ENCODE results near the gene APRT.

Gene APRT

GRCh38 chr16:88855736-88856121 lies 44.0 kb upstream of the APRT start:
- peaks cover 42 to 84% (median 54%) of the 10 kb centered on the region in 11 experiments; a peak in 21 of 22 replicates for H4K20me1 ChIP-seq
- no peak for TF ChIP-seq Cebpa-rat (IDR thresholded peaks at IDR 0.05)
- H3K9me3 ChIP-seq (replicated peaks in 1 of 11): no peaks in the 10 kb centered on the region
- peaks cover 52 to 81% (median 66%) of the 10 kb centered on the region in 10 experiments for H3K4me1 ChIP-seq
- peak overlapping the region; percentile 61 to 82 (median 74); a peak in 21 of 22 replicates for H3K9ac ChIP-seq
- peaks cover 3 to 60% (median 29%) of the 10 kb centered on the region in 11 experiments; a peak in 20 of 22 replicates for H3K36me3 ChIP-seq
- H3K27ac ChIP-seq: peak overlapping the region in 10 of 11 experiments; percentile 43 to 76 (median 62); a peak in 14 of 22 replicates
- peak overlapping the region; percentile 86 to 100 (median 98) for H3K4me2 ChIP-seq
- H3K4me3 ChIP-seq: peak overlapping the region; percentile 50 to 100 (median 90)
- no peaks in the 10 kb centered on the region for H3K27me3 ChIP-seq

GRCh38 chr16:88855176-88855575 lies 43.4 kb upstream of the APRT start:
- no peaks in the 10 kb centered on the region for H3K27me3 ChIP-seq
- peaks cover 7 to 60% (median 29%) of the 10 kb centered on the region in 11 experiments; a peak in 21 of 22 replicates for H3K36me3 ChIP-seq
- peaks cover 47 to 84% (median 60%) of the 10 kb centered on the region in 11 experiments; a peak in 21 of 22 replicates for H4K20me1 ChIP-seq
- peak overlapping the region in 7 of 11 experiments; percentile 16 to 76 (median 53); a peak in 8 of 22 replicates for H3K27ac ChIP-seq
- peak overlapping the region in 10 of 11 experiments; percentile 13 to 82 (median 73); a peak in 17 of 22 replicates for H3K9ac ChIP-seq
- H3K9me3 ChIP-seq (replicated peaks in 1 of 11): no peaks in the 10 kb centered on the region
- peak overlapping the region; percentile 86 to 100 (median 98) for H3K4me2 ChIP-seq
- H3K4me3 ChIP-seq: peak overlapping the region in 7 of 10 experiments; percentile 65 to 100 (median 93); a peak in 11 of 20 replicates
- TF ChIP-seq Cebpa-rat (IDR thresholded peaks at IDR 0.05): no peak
- peaks cover 46 to 75% (median 60%) of the 10 kb centered on the region in 10 experiments for H3K4me1 ChIP-seq

- H3K4me1 ChIP-seq: peaks cover 40 to 69% (median 54%) of the 10 kb centered on the region in 10 experiments
- H3K36me3 ChIP-seq: peaks cover 14 to 62% (median 35%) of the 10 kb centered on the region in 11 experiments; a peak in 21 of 22 replicates
- peak overlapping the region; percentile 86 to 100 (median 98) for H3K4me2 ChIP-seq
- H3K9me3 ChIP-seq (replicated peaks in 1 of 11): no peaks in the 10 kb centered on the region
- peak overlapping the region in 3 of 10 experiments; percentile 92 to 98 (median 93); a peak in 2 of 20 replicates for H3K4me3 ChIP-seq
- H3K27ac ChIP-seq: peak overlapping the region in 5 of 11 experiments; percentile 16 to 76 (median 41); a peak in 6 of 22 replicates
- no peaks in the 10 kb centered on the region for H3K27me3 ChIP-seq
- H4K20me1 ChIP-seq: peaks cover 50 to 85% (median 66%) of the 10 kb centered on the region in 11 experiments; a peak in 21 of 22 replicates
- TF ChIP-seq Cebpa-rat (IDR thresholded peaks at IDR 0.05): no peak
- H3K9ac ChIP-seq: peak overlapping the region in 8 of 11 experiments; percentile 13 to 72 (median 62); a peak in 12 of 22 replicates
Observed at GRCh38 chr16:88854306-88855111, 42.8 kb upstream of the APRT start.

GRCh38 chr16:88853325-88853941 lies 41.7 kb upstream of the APRT start:
- Histone ChIP-seq H3K4me3 (no peak overlapping the region), H4K20me1 (peaks cover 50 to 85% (median 76%) of the 10 kb centered on the region in 11 experiments; a peak in 21 of 22 replicates), H3K9ac (peak overlapping the region in 6 of 11 experiments; percentile 20 to 53 (median 34); a peak in 7 of 22 replicates), H3K36me3 (peaks cover 14 to 59% (median 35%) of the 10 kb centered on the region in 11 experiments; a peak in 21 of 22 replicates), H3K27ac (peak overlapping the region in 2 of 11 experiments; percentile 20 to 57; a peak in 3 of 22 replicates), H3K4me2 (peak overlapping the region in 6 of 11 experiments; percentile 86 to 100 (median 98); a peak in 10 of 22 replicates), H3K9me3 (replicated peaks in 1 of 11) (no peaks in the 10 kb centered on the region), H3K27me3 (no peaks in the 10 kb centered on the region), H3K4me1 (peaks cover 29 to 63% (median 43%) of the 10 kb centered on the region in 10 experiments)
- TF ChIP-seq Cebpa-rat (IDR thresholded peaks at IDR 0.05): no peak

- Histone ChIP-seq H3K4me2 (peak overlapping the region in 2 of 11 experiments; percentile 12 to 17; a peak in 1 of 22 replicates), H3K36me3 (peaks cover 20 to 73% (median 49%) of the 10 kb centered on the region in 11 experiments; a peak in 21 of 22 replicates), H4K20me1 (peaks cover 54 to 97% (median 91%) of the 10 kb centered on the region in 11 experiments; a peak in 21 of 22 replicates)
Observed at GRCh38 chr16:88851616-88852015, 39.9 kb upstream of the APRT start.

GRCh38 chr16:88850531-88851199 lies 38.9 kb upstream of the APRT start:
- H3K9me3 ChIP-seq (replicated peaks in 1 of 11): no peaks in the 10 kb centered on the region
- no peak for TF ChIP-seq Cebpa-rat (IDR thresholded peaks at IDR 0.05)
- peaks cover 20 to 83% (median 57%) of the 10 kb centered on the region in 11 experiments; a peak in 21 of 22 replicates for H3K36me3 ChIP-seq
- no peak overlapping the region for H3K27ac ChIP-seq
- no peaks in the 10 kb centered on the region for H3K27me3 ChIP-seq
- no peak overlapping the region for H3K9ac ChIP-seq
- H3K4me1 ChIP-seq: peaks cover 15 to 53% (median 29%) of the 10 kb centered on the region in 10 experiments
- H4K20me1 ChIP-seq: peaks cover 48 to 99% (median 89%) of the 10 kb centered on the region in 11 experiments; a peak in 21 of 22 replicates
- H3K4me2 ChIP-seq: no peak overlapping the region
- no peak overlapping the region for H3K4me3 ChIP-seq

More at GRCh38 chr16:88851616-88852015, 39.9 kb upstream of the APRT start:
- no peaks in the 10 kb centered on the region for H3K27me3 ChIP-seq
- no peak overlapping the region for H3K4me3 ChIP-seq
- peaks cover 21 to 59% (median 35%) of the 10 kb centered on the region in 10 experiments for H3K4me1 ChIP-seq
- H3K27ac ChIP-seq: no peak overlapping the region
- H3K9me3 ChIP-seq (replicated peaks in 1 of 11): no peaks in the 10 kb centered on the region
- H3K9ac ChIP-seq: peak overlapping the region in 1 of 11 experiments; percentile 13; a peak in 1 of 22 replicates
- no peak for TF ChIP-seq Cebpa-rat (IDR thresholded peaks at IDR 0.05)

GRCh38 chr16:88848557-88848956 lies 36.8 kb upstream of the APRT start:
- Histone ChIP-seq H3K27ac (no peak overlapping the region), H3K4me2 (no peak overlapping the region; a peak in 1 of 22 replicates), H3K9ac (peak overlapping the region in 1 of 11 experiments; percentile 3; a peak in 1 of 22 replicates), H4K20me1 (peaks cover 34 to 99% (median 84%) of the 10 kb centered on the region in 11 experiments; a peak in 20 of 22 replicates), H3K4me1 (peaks cover 0 to 32% (median 12%) of the 10 kb centered on the region in 10 experiments; a peak in 16 of 20 replicates), H3K36me3 (peaks cover 20 to 74% (median 55%) of the 10 kb centered on the region in 11 experiments; a peak in 21 of 22 replicates), H3K9me3 (replicated peaks in 1 of 11) (no peaks in the 10 kb centered on the region), H3K27me3 (no peaks in the 10 kb centered on the region), H3K4me3 (no peak overlapping the region)
- TF ChIP-seq Cebpa-rat (IDR thresholded peaks at IDR 0.05): no peak

- H3K4me2 ChIP-seq: no peak overlapping the region
- H3K9me3 ChIP-seq (replicated peaks in 1 of 11): no peaks in the 10 kb centered on the region
- H3K27me3 ChIP-seq: no peaks in the 10 kb centered on the region
- no peak for TF ChIP-seq Cebpa-rat (IDR thresholded peaks at IDR 0.05)
- H3K9ac ChIP-seq: no peak overlapping the region; a peak in 1 of 22 replicates
- H3K36me3 ChIP-seq: peaks cover 20 to 79% (median 54%) of the 10 kb centered on the region in 11 experiments; a peak in 21 of 22 replicates
- H4K20me1 ChIP-seq: peaks cover 38 to 100% (median 83%) of the 10 kb centered on the region in 11 experiments; a peak in 20 of 22 replicates
- peaks cover under 1 to 25% (median 9%) of the 10 kb centered on the region in 10 experiments; a peak in 15 of 20 replicates for H3K4me1 ChIP-seq
- H3K4me3 ChIP-seq: no peak overlapping the region
- H3K27ac ChIP-seq: no peak overlapping the region
Observed at GRCh38 chr16:88847654-88848053, 35.9 kb upstream of the APRT start.
